IMR-90 (cell line): ENCODE data around the gene IFI35. TPM values are rescaled to one million over a fixed set of nuclear protein-coding genes. Genes with fewer than 3 reads are reported as not detected.

Experiments used
- ATAC-seq: fragments of 200-7000 bp; cut with Tn5 transposase; 2 replicates; pipeline ENCODE4 v1.9.1; 2020; ENCODE audit warnings: low read depth, mild to moderate bottlenecking, moderate library complexity
- BruUV-seq: library from RNA; stranded (reverse); fragments of 400-500 nt; replicated peaks from 2 replicates; lab custom pipeline; 2021; lab: Mats Ljungman, UMichigan
- CTCF ChIA-PET: fragments of 300-600 bp; formaldehyde crosslinking; extraction: SDS; loops from one replicate; lab custom pipeline; 2021; ENCODE audit warnings: antibody characterized with exemption; lab: Yijun Ruan, JAX
- POLR2A ChIA-PET: fragments of 300-600 bp; sonication (Branson Sonifier 250); formaldehyde crosslinking; loops from one replicate; lab custom pipeline; 2022; ENCODE audit warnings: antibody characterized with exemption; ENCODE audit not compliant: unreplicated experiment; lab: Charles Lee
- DNase-seq: peaks from one replicate; pipeline ENCODE4 v3.0.0; 2013
- H2AFZ ChIP-seq: replicated peaks from 2 replicates; pipeline ENCODE3; 2013; ENCODE audit warnings: low read length, mild to moderate bottlenecking; ENCODE audit not compliant: poor library complexity
- H2AK5ac ChIP-seq: 2 replicates; pipeline ENCODE4 v1.6.1; 2013; ENCODE audit warnings: low read depth, low read length, inconsistent platforms
- H2AK9ac ChIP-seq: replicated peaks from 2 replicates; pipeline ENCODE3; 2013; ENCODE audit warnings: mild to moderate bottlenecking, low read depth, low read length, moderate library complexity; ENCODE audit not compliant: poor library complexity
- H2BK120ac ChIP-seq: 2 replicates; pipeline ENCODE4 v1.6.1; 2013; ENCODE audit warnings: low read depth, low read length, inconsistent platforms
- H2BK15ac ChIP-seq: 3 replicates; pipeline ENCODE4 v1.6.1; 2013; ENCODE audit warnings: low read depth, low read length, inconsistent platforms
- H2BK20ac ChIP-seq: 2 replicates; pipeline ENCODE4 v1.6.1; 2013; ENCODE audit warnings: low read depth, mild to moderate bottlenecking, inconsistent platforms, low read length, moderate library complexity
- H2BK5ac ChIP-seq: 2 replicates; pipeline ENCODE4 v1.6.1; 2013; ENCODE audit warnings: mild to moderate bottlenecking, low read depth, low read length, inconsistent platforms; ENCODE audit not compliant: poor library complexity, severe bottlenecking
- H3K14ac ChIP-seq: replicated peaks from 2 replicates; pipeline ENCODE4 v1.6.1; 2013; ENCODE audit warnings: low read depth, low read length, inconsistent platforms
- H3K18ac ChIP-seq: 2 replicates; pipeline ENCODE4 v1.6.1; 2013; ENCODE audit warnings: low read depth, low read length, control low read depth
- H3K23ac ChIP-seq: 2 replicates; pipeline ENCODE4 v1.6.1; 2013; ENCODE audit warnings: low read depth, low read length, inconsistent platforms
- H3K27ac ChIP-seq: 2 replicates; pipeline ENCODE4 v1.5.1; 2013; ENCODE audit warnings: mild to moderate bottlenecking, control low read depth, low read length; ENCODE audit not compliant: insufficient read depth
- H3K27me3 ChIP-seq: 2 replicates; pipeline ENCODE4 v1.6.1; 2013; ENCODE audit warnings: low read length; ENCODE audit not compliant: control insufficient read depth, insufficient read depth
- H3K36me3 ChIP-seq: 2 replicates; pipeline ENCODE4 v1.6.1; 2013; ENCODE audit warnings: low read length, mixed read lengths; ENCODE audit not compliant: control insufficient read depth, insufficient read depth
- H3K4ac ChIP-seq: 2 replicates; pipeline ENCODE4 v1.6.1; 2013; ENCODE audit warnings: low read depth, low read length, inconsistent platforms
- H3K4me1 ChIP-seq: 2 replicates; pipeline ENCODE4 v1.6.1; 2013; ENCODE audit warnings: low read length, mixed read lengths; ENCODE audit not compliant: control insufficient read depth, insufficient read depth
- H3K4me2 ChIP-seq: 2 replicates; pipeline ENCODE4 v1.6.1; 2013; ENCODE audit warnings: low read depth, mild to moderate bottlenecking, control low read depth, low read length, moderate library complexity
- H3K4me3 ChIP-seq: 2 replicates; pipeline ENCODE4 v1.5.1; 2013; ENCODE audit warnings: low read depth, mild to moderate bottlenecking, control low read depth, low read length, moderate library complexity; ENCODE audit not compliant: insufficient read depth
- H3K56ac ChIP-seq: 2 replicates; pipeline ENCODE4 v1.6.1; 2013; ENCODE audit warnings: low read length, inconsistent platforms; ENCODE audit not compliant: insufficient read depth; ENCODE audit errors: extremely low read depth
- H3K79me1 ChIP-seq, 2 experiments: 2 replicates each; pipeline ENCODE4 v1.6.1; 2013; ENCODE audit warnings: low read length in 2 of 2, inconsistent platforms in 1 of 2, low read depth in 1 of 2
- H3K9ac ChIP-seq: 2 replicates; pipeline ENCODE4 v1.6.1; 2013; ENCODE audit warnings: low read depth, low read length, control low read depth
- H3K9me1 ChIP-seq: 2 replicates; pipeline ENCODE4 v1.6.1; 2013; ENCODE audit warnings: low read length, inconsistent platforms; ENCODE audit not compliant: insufficient read depth
- H3K9me3 ChIP-seq: 2 replicates; pipeline ENCODE4 v1.6.1; 2013; ENCODE audit warnings: low read length; ENCODE audit not compliant: control insufficient read depth, insufficient read depth
- H4K20me1 ChIP-seq: 2 replicates; pipeline ENCODE4 v1.6.1; 2013; ENCODE audit warnings: low read length, inconsistent platforms; ENCODE audit not compliant: insufficient read depth
- H4K5ac ChIP-seq: 2 replicates; pipeline ENCODE4 v1.6.1; 2013; ENCODE audit warnings: mild to moderate bottlenecking, low read depth, low read length, control low read depth
- H4K8ac ChIP-seq, 2 experiments: 2 replicates each; pipeline ENCODE4 v1.6.1; 2013; ENCODE audit warnings: low read depth in 2 of 2, low read length in 2 of 2, control low read depth in 1 of 2, inconsistent platforms in 1 of 2
- H4K91ac ChIP-seq: 2 replicates; pipeline ENCODE4 v1.6.1; 2013; ENCODE audit warnings: low read depth, low read length, inconsistent platforms; ENCODE audit not compliant: insufficient read depth
- BHLHE40 ChIP-seq: fragments of 150-350 bp; IDR thresholded peaks from 2 replicates; pipeline ENCODE4 v1.6.1; 2016; ENCODE audit warnings: mild to moderate bottlenecking, low read depth, low read length
- CEBPB ChIP-seq: IDR thresholded peaks from 2 replicates; pipeline ENCODE4 v1.6.1; 2012; ENCODE audit warnings: low read depth, low read length, improper control_type of control experiment
- CHD1 ChIP-seq: IDR thresholded peaks from 2 replicates; pipeline ENCODE4 v1.6.1; 2012; ENCODE audit warnings: low read depth, low read length, improper control_type of control experiment
- ELK1 ChIP-seq: fragments of 150-350 bp; IDR thresholded peaks from 2 replicates; pipeline ENCODE4 v1.6.1; 2016; ENCODE audit warnings: low read depth, mild to moderate bottlenecking, low read length, moderate library complexity, borderline replicate concordance
- FOS ChIP-seq: fragments of 150-350 bp; IDR thresholded peaks from 2 replicates; pipeline ENCODE4 v1.6.1; 2016; ENCODE audit warnings: low read depth, low read length
- MAFK ChIP-seq: IDR thresholded peaks from 2 replicates; pipeline ENCODE4 v1.6.1; 2012; ENCODE audit warnings: low read depth, low read length, improper control_type of control experiment
- MAZ ChIP-seq: IDR thresholded peaks from 2 replicates; pipeline ENCODE4 v1.6.1; 2012; ENCODE audit warnings: low read depth, mild to moderate bottlenecking, low read length, improper control_type of control experiment, moderate library complexity, borderline replicate concordance
- MXI1 ChIP-seq: IDR thresholded peaks from 2 replicates; pipeline ENCODE4 v1.6.1; 2012; ENCODE audit warnings: low read depth, mild to moderate bottlenecking, low read length, moderate library complexity, borderline replicate concordance
- NFE2L2 ChIP-seq: fragments of 150-350 bp; IDR thresholded peaks from 2 replicates; pipeline ENCODE4 v1.6.1; 2016; ENCODE audit warnings: low read depth, mild to moderate bottlenecking, low read length
- POLR2A ChIP-seq: IDR thresholded peaks from 2 replicates; pipeline ENCODE4 v1.6.1; 2012; ENCODE audit warnings: mild to moderate bottlenecking, low read depth, low read length
- RAD21 ChIP-seq: IDR thresholded peaks from 2 replicates; pipeline ENCODE4 v1.6.1; 2012; ENCODE audit warnings: low read length, improper control_type of control experiment
- RCOR1 ChIP-seq: IDR thresholded peaks from 2 replicates; pipeline ENCODE4 v1.6.1; 2012; ENCODE audit warnings: mild to moderate bottlenecking, low read length, improper control_type of control experiment; ENCODE audit not compliant: insufficient replicate concordance
- RFX5 ChIP-seq: IDR thresholded peaks from 2 replicates; pipeline ENCODE4 v1.8.0; 2012; ENCODE audit warnings: low read depth, mild to moderate bottlenecking, low read length, moderate library complexity
- SMC3 ChIP-seq: fragments of 150-350 bp; IDR thresholded peaks from 2 replicates; pipeline ENCODE4 v1.6.1; 2016; ENCODE audit warnings: low read depth, mild to moderate bottlenecking, antibody characterized with exemption, low read length, moderate library complexity
- WGBS, 2 experiments: methylation state at CpG; one replicate each; pipeline versions ENCODE4 v1.1.5 to v1.1.7; 2013; ENCODE audit warnings: missing lambda C conversion rate in 2 of 2; ENCODE audit not compliant: insufficient read length in 1 of 2; ENCODE audit errors: extremely low coverage in 2 of 2; 5-methylcytosine and 5-hydroxymethylcytosine counted together
- dilution Hi-C: fragments of 300-500 bp; cut with HindIII; formaldehyde crosslinking; loops from one replicate; pipeline ENCODE4 v1.14.3; 2018; ENCODE audit warnings: low sequenced_read_pairs; ENCODE audit not compliant: unreplicated experiment
- in situ Hi-C: fragments of 300-500 bp; cut with MboI; formaldehyde crosslinking; loops from 3 replicates; pipeline ENCODE4 v1.14.3; 2019; ENCODE audit warnings: low sequenced_read_pairs, inconsistent platforms, mixed read lengths
- intact Hi-C: fragments of 100-400 bp; cut with micrococcal nuclease; formaldehyde crosslinking; loops from 2 replicates; pipeline ENCODE4 v1.10.0; 2022
- polyA plus RNA-seq, 3 experiments: library from polyadenylated mRNA; depleted of rRNA; stranded (reverse); fragments of >200 nt; gene quantifications; 2 replicates each; pipeline ENCODE4 v1.2.3, GENCODE V29; 2012; ENCODE audit warnings: low replicate concordance in 1 of 3
- total RNA-seq: library from RNA; depleted of rRNA; stranded (reverse); fragments of >200 nt; gene quantifications from 2 replicates; pipeline ENCODE4 v1.2.3, GENCODE V29; 2012
- TF ChIP-seq, protein P1 (sequence below): conservative IDR thresholded peaks from 2 replicates; pipeline ENCODE4 v1.5.1; 2012; ENCODE audit warnings: mild to moderate bottlenecking, low read depth, low read length, improper control_type of control experiment
- TF ChIP-seq, protein P2 (sequence below): fragments of 150-350 bp; IDR thresholded peaks from 2 replicates; pipeline ENCODE4 v1.6.1; 2017; ENCODE audit warnings: mild to moderate bottlenecking, antibody characterized with exemption, low read length, low read depth

The IFI35 gene
- total and polyA plus RNA-seq, 2 of the 4 experiments (the other 2 are of a cell fraction): 15.8 to 17.0 TPM

DNA sequence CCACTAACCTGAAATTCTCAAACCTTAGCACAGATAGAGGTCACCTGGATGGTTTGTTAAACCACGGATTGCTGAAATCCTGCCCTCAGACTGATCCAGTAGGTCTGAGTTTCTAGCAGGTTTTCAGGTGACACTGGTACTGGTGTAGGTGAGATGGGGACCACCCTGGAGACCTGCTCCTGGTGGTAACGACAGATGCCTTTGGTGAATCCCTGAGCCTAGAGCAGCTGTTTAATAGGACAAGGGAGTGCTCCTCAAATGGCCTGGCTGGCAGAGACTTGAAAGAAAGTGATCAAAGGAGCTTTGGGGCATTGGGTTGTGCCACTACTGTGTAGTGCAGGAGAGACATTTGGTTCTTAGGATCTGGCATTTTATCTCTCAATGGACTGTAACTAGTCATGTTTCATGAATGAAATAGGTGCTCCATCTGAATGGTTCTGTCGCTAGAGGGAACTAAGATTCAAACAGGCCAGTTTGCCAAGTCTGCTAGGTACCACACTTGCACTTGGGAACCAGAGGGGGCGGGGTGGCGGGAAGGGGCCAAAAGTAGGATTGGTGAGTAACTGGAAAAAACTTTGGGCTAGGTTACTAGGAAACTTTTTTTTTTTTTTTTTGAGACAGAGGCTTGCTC is 2.9 kb upstream of the IFI35 start:
- Histone ChIP-seq H3K56ac (no peak overlapping the region), H3K9ac (no peak overlapping the region), H3K4me1 (peaks cover 4% of the 10 kb centered on the region), H4K5ac (no peak overlapping the region), H3K4ac (no peak overlapping the region), H2AK5ac (no peak overlapping the region), H2AK9ac (no peak overlapping the region), H4K20me1 (peaks cover 32% of the 10 kb centered on the region), H3K14ac (no peak overlapping the region), H2BK120ac (no peak overlapping the region), H3K23ac (no peak overlapping the region), H4K8ac (no peak overlapping the region), H3K9me1 (no peaks in the 10 kb centered on the region), H3K9me3 (no peaks in the 10 kb centered on the region), H2BK15ac (no peak overlapping the region), H2AFZ (no peak overlapping the region), H2BK20ac (no peak overlapping the region), H3K4me2 (no peak overlapping the region), H3K4me3 (no peak overlapping the region), H3K79me1 (peaks cover 12 to 62% of the 10 kb centered on the region in 2 experiments; a peak in 3 of 4 replicates), H2BK5ac (no peak overlapping the region), H3K36me3 (peaks cover 37% of the 10 kb centered on the region), H3K27ac (no peak overlapping the region), H3K18ac (no peak overlapping the region), H3K27me3 (no peaks in the 10 kb centered on the region), H4K91ac (no peak overlapping the region)
- peak; percentile 50 for DNase-seq
- dilution Hi-C loops (no loop called here), in situ Hi-C loops (no loop called here), intact Hi-C loops (no loop called here)
- CTCF ChIA-PET: no interaction called here
- POLR2A ChIA-PET: no interaction called here
- TF ChIP-seq, protein P1, sequence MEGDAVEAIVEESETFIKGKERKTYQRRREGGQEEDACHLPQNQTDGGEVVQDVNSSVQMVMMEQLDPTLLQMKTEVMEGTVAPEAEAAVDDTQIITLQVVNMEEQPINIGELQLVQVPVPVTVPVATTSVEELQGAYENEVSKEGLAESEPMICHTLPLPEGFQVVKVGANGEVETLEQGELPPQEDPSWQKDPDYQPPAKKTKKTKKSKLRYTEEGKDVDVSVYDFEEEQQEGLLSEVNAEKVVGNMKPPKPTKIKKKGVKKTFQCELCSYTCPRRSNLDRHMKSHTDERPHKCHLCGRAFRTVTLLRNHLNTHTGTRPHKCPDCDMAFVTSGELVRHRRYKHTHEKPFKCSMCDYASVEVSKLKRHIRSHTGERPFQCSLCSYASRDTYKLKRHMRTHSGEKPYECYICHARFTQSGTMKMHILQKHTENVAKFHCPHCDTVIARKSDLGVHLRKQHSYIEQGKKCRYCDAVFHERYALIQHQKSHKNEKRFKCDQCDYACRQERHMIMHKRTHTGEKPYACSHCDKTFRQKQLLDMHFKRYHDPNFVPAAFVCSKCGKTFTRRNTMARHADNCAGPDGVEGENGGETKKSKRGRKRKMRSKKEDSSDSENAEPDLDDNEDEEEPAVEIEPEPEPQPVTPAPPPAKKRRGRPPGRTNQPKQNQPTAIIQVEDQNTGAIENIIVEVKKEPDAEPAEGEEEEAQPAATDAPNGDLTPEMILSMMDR: no peak
- TF ChIP-seq NFE2L2 (no peak), POLR2A (no peak), MXI1 (no peak), ELK1 (no peak), RFX5 (no peak), MAZ (no peak), RCOR1 (no peak), CEBPB (no peak), RAD21 (no peak), MAFK (no peak), FOS (no peak), CHD1 (no peak), BHLHE40 (no peak), SMC3 (no peak)
- TF ChIP-seq, protein P2, sequence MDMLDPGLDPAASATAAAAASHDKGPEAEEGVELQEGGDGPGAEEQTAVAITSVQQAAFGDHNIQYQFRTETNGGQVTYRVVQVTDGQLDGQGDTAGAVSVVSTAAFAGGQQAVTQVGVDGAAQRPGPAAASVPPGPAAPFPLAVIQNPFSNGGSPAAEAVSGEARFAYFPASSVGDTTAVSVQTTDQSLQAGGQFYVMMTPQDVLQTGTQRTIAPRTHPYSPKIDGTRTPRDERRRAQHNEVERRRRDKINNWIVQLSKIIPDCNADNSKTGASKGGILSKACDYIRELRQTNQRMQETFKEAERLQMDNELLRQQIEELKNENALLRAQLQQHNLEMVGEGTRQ: no peak
- no TSS peak for BruUV-seq
- WGBS, 2 experiments: 86% methylated on average over 1 of the region's 5 CpGs; no CpG with 5 or more reads in 1 of the 2 experiments
- no peak for ATAC-seq
